ENCODE measurements around the gene EDC4.
A peak's percentile ranks its signal among the peaks of the same experiment; 100 is the strongest.

The EDC4 gene

DNA sequence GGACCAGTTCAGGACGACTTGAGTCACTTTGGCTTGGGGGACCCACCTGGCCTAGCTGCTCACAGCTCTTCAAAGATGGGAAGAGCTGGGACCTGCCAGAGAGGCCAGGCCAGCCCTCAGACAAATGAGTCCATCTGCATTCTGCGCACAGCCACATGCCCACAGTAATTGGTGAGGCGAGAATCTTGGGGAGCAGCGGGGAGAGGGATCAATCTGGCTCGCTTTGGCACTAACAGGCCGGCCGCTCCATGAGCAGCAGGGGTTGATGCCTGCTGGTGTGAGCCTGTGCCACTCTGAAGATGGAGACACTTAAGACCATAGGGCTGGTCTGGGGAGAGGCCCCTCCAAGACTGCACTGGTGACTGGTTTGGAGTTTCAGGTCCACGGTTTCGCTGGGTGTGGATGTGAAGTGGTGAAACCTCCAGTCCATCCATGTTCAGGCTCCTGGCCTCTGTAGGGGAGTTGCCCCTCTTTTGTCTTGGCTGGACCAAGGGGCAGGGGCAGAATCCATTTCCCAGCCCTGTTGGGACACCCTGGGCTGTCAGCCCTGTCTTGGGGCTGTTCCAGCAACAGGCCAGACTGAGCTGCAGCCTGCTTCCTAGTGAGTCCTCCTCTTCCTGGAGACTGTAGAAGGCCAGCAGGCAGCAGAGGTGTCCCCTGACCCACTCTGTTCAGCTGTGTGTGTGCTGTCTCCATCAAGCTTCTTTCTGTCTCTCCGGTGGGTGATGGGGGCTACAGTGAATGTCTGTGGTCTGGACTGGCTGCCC is 51.5 kb downstream of the EDC4 start:
- Histone ChIP-seq H3K36me3 (peaks cover 25 to 60% (median 43%) of the 10 kb centered on the region in 11 experiments; a peak in 21 of 22 replicates), H3K27ac (peak overlapping the region in 6 of 11 experiments; percentile 5 to 61 (median 22); a peak in 7 of 22 replicates), H3K9ac (peak overlapping the region in 7 of 11 experiments; percentile 5 to 64 (median 19); a peak in 9 of 22 replicates), H3K4me3 (no peak overlapping the region), H3K4me1 (peaks cover 49 to 100% (median 99%) of the 10 kb centered on the region in 10 experiments), H3K4me2 (peak overlapping the region in 10 of 11 experiments; percentile 37 to 93 (median 87); a peak in 20 of 22 replicates), H3K9me3 (replicated peaks in 1 of 11) (no peaks in the 10 kb centered on the region), H4K20me1 (peaks cover 75 to 100% (median 99%) of the 10 kb centered on the region in 11 experiments), H3K27me3 (no peaks in the 10 kb centered on the region)
- TF ChIP-seq Cebpa-rat (IDR thresholded peaks at IDR 0.05): no peak

DNA sequence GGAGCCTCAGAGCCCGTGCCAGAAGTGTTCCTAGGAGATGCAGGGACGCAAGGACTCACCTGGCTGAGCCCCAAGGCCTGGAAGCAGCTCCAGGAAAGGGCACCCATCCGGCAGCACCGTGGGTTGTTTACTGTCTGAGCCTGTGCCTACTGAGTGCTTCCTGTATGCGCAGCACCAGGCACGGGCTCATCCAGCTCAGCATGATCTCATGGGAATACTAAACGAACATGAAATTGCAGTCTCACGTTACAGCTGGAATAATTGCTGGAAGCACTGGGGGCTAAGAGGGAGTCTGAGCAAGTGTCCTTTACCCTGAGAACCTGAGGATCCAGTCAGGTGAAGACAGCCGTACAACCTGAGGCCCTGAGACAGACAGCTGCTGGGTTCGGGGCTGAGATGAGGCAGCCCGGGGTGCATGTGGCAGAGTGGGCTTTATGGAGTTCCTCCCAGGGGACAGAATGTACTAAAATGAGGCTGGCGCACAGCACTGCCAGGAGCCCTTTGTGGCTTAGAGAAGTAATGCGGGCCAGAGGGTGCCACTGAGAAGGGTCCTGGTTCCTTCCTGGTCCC is 53.4 kb downstream of the EDC4 start:
- Histone ChIP-seq H3K4me2 (peak overlapping the region; percentile 73 to 93 (median 87)), H3K9me3 (replicated peaks in 1 of 11) (no peaks in the 10 kb centered on the region), H3K4me1 (peaks cover 34 to 88% (median 85%) of the 10 kb centered on the region in 10 experiments), H3K27me3 (no peaks in the 10 kb centered on the region), H3K36me3 (peaks cover 33 to 66% (median 51%) of the 10 kb centered on the region in 11 experiments), H4K20me1 (peaks cover 70 to 100% (median 95%) of the 10 kb centered on the region in 11 experiments; a peak in 21 of 22 replicates), H3K4me3 (peak overlapping the region in 7 of 10 experiments; percentile 25 to 46 (median 35); a peak in 11 of 20 replicates), H3K27ac (peak overlapping the region in 10 of 11 experiments; percentile 11 to 71 (median 58); a peak in 18 of 22 replicates), H3K9ac (peak overlapping the region; percentile 18 to 75 (median 52); a peak in 19 of 22 replicates)
- no peak for TF ChIP-seq Cebpa-rat (IDR thresholded peaks at IDR 0.05)

DNA sequence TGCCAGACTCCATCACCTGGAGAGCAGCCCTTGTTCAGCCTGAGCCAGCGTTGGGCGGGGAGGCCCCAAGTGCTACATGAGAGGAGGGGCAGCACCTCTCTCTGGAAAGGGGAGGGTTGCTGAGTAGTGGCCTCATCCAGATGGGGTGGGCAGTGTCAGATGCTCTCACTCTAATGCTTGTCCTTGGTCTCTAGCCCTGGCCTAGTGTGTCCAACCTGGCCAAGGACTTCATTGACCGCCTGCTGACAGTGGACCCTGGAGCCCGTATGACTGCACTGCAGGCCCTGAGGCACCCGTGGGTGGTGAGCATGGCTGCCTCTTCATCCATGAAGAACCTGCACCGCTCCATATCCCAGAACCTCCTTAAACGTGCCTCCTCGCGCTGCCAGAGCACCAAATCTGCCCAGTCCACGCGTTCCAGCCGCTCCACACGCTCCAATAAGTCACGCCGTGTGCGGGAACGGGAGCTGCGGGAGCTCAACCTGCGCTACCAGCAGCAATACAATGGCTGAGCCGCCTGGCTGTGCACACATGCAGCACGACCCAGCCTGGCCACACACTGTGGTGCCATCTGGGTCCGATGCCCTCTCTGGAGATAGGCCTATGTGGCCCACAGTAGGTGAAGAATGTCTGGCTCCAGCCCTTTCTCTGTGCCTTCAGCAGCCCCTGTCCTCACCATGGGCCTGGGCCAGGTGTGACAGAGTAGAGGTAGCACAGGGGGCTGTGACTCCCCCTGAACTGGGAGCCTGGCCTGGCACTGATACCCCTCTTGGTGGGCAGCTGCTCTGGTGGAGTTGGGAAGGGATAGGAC is 54.5 kb downstream of the EDC4 start:
- H4K20me1 ChIP-seq: peaks cover 64 to 100% (median 92%) of the 10 kb centered on the region in 11 experiments; a peak in 21 of 22 replicates
- no peak for TF ChIP-seq Cebpa-rat (IDR thresholded peaks at IDR 0.05)

DNA sequence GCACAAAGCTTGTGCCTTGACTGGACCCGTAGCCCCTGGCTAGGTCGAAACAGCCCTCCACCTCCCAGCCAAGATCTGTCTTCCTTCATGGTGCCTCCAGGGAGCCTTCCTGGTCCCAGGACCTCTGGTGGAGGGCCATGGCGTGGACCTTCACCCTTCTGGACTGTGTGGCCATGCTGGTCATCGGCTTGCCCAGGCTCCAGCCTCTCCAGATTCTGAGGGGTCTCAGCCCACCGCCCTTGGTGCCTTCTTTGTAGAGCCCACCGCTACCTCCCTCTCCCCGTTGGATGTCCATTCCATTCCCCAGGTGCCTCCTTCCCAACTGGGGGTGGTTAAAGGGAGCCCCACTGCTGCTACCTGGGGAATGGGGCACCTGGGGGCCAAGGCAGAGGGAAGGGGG is 55.3 kb downstream of the EDC4 start:
- H3K36me3 ChIP-seq: peaks cover 43 to 76% (median 67%) of the 10 kb centered on the region in 11 experiments
- H4K20me1 ChIP-seq: peaks cover 57 to 98% (median 90%) of the 10 kb centered on the region in 11 experiments; a peak in 21 of 22 replicates
- H3K27ac ChIP-seq: peak overlapping the region in 2 of 11 experiments; percentile 63 to 71; a peak in 2 of 22 replicates
- H3K4me2 ChIP-seq: peak overlapping the region in 7 of 11 experiments; percentile 20 to 87 (median 26); a peak in 8 of 22 replicates
- peaks cover 19 to 69% (median 66%) of the 10 kb centered on the region in 10 experiments for H3K4me1 ChIP-seq
- H3K9ac ChIP-seq: peak overlapping the region in 3 of 11 experiments; percentile 10 to 71 (median 42); a peak in 4 of 22 replicates
- H3K27me3 ChIP-seq: no peaks in the 10 kb centered on the region
- H3K4me3 ChIP-seq: no peak overlapping the region
- no peaks in the 10 kb centered on the region for H3K9me3 ChIP-seq (replicated peaks in 1 of 11)
- TF ChIP-seq Cebpa-rat (IDR thresholded peaks at IDR 0.05): no peak

More for the DNA sequence above, 54.5 kb downstream of the EDC4 start:
- Histone ChIP-seq H3K36me3 (peaks cover 40 to 73% (median 60%) of the 10 kb centered on the region in 11 experiments), H3K4me2 (peak overlapping the region; percentile 73 to 93 (median 87); a peak in 17 of 22 replicates), H3K27ac (peak overlapping the region in 6 of 11 experiments; percentile 57 to 71 (median 61); a peak in 10 of 22 replicates), H3K4me1 (peaks cover 23 to 77% (median 74%) of the 10 kb centered on the region in 10 experiments), H3K4me3 (peak overlapping the region in 1 of 10 experiments; percentile 38; a peak in 1 of 20 replicates), H3K9ac (peak overlapping the region in 9 of 11 experiments; percentile 30 to 75 (median 59); a peak in 14 of 22 replicates), H3K27me3 (no peaks in the 10 kb centered on the region), H3K9me3 (replicated peaks in 1 of 11) (no peaks in the 10 kb centered on the region)

DNA sequence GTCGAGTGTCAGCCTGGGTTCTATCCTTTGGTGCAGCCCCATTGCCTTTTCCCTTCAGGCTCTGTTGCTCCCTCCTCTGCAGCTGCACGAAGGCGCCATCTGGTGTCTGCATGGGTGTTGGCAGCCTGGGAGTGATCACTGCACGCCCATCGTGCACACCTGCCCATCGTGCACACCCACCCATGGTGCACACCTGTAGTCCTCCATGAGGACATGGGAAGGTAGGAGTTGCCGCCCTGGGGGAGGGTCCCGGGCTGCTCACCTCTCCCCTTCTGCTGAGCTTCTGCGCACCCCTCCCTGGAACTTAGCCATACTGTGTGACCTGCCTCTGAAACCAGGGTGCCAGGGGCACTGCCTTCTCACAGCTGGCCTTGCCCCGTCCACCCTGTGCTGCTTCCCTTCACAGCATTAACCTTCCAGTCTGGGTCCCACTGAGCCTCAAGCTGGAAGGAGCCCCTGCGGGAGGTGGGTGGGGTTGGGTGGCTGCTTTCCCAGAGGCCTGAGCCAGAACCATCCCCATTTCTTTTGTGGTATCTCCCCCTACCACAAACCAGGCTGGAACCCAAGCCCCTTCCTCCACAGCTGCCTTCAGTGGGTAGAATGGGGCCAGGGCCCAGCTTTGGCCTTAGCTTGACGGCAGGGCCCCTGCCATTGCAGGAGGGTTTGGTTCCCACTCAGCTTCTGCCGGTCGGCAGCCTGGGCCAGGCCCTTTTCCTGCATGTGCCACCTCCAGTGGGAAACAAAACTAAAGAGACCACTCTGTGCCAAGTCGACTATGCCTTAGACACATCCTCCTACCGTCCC is 55.9 kb downstream of the EDC4 start:
- Histone ChIP-seq H3K27me3 (no peaks in the 10 kb centered on the region), H3K27ac (no peak overlapping the region; a peak in 1 of 22 replicates), H4K20me1 (peaks cover 54 to 95% (median 90%) of the 10 kb centered on the region in 11 experiments; a peak in 21 of 22 replicates), H3K4me2 (peak overlapping the region in 8 of 11 experiments; percentile 6 to 87 (median 26); a peak in 10 of 22 replicates), H3K4me1 (peaks cover 19 to 63% (median 61%) of the 10 kb centered on the region in 10 experiments), H3K36me3 (peaks cover 41 to 75% (median 66%) of the 10 kb centered on the region in 11 experiments), H3K9ac (peak overlapping the region in 4 of 11 experiments; percentile 0 to 27 (median 10); a peak in 3 of 22 replicates), H3K4me3 (no peak overlapping the region), H3K9me3 (replicated peaks in 1 of 11) (no peaks in the 10 kb centered on the region)
- no peak for TF ChIP-seq Cebpa-rat (IDR thresholded peaks at IDR 0.05)

DNA sequence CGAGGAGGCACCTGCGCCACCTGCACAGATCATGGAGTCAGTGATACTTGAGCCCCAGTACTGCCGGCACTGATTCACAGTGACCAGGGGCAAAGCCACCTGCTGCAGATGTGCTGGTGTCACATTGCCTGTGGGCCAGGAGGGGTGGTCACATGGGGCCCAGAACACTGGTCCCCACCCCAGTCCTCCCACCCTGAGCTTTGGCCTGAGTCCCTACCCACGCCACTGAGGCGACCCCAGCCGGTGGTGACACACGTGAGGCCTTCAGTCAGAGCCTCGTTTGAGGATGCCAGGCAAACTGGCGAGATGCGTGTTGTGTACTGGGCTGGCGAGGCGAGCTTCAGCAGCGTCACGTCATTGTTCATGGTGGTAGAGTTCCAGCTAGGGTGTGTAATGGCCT is 57.3 kb downstream of the EDC4 start:
- Histone ChIP-seq H3K9ac (no peak overlapping the region), H3K27me3 (no peaks in the 10 kb centered on the region), H3K4me2 (no peak overlapping the region), H3K4me3 (no peak overlapping the region), H3K36me3 (peaks cover 56 to 81% (median 74%) of the 10 kb centered on the region in 11 experiments), H3K4me1 (peaks cover 30 to 62% (median 57%) of the 10 kb centered on the region in 10 experiments), H4K20me1 (peaks cover 56 to 95% (median 90%) of the 10 kb centered on the region in 11 experiments), H3K9me3 (replicated peaks in 1 of 11) (no peaks in the 10 kb centered on the region), H3K27ac (no peak overlapping the region)
- TF ChIP-seq Cebpa-rat (IDR thresholded peaks at IDR 0.05): no peak

DNA sequence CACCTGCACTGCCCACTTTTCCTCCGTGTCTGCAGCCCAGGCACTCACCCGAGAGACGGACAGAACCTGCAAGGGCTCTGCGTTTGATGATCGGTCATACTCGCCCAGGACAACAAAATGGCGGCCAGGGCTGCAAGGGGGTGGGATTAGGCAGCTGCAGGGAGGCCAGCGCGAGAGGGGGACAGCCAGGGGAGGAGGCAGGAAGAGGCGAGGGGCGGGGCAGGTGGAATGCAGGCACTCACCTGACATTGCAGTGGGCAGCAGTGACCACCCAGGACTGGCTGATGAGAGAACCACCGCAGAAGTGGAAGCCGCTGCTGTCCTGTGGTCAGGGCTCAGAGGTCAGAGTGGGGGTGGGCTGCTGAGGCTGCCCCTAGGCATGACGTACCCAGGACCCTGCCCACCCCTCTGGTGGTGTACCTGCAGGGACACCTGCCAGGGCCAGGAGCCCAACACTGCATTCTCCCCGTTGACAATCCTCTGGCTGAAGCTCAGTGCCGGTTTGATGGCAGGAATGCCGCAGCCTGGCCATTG is 57.9 kb downstream of the EDC4 start:
- Histone ChIP-seq H3K27me3 (no peaks in the 10 kb centered on the region), H3K4me2 (no peak overlapping the region), H3K4me1 (peaks cover 29 to 61% (median 56%) of the 10 kb centered on the region in 10 experiments), H3K4me3 (no peak overlapping the region), H4K20me1 (peaks cover 54 to 94% (median 88%) of the 10 kb centered on the region in 11 experiments), H3K9ac (no peak overlapping the region), H3K27ac (no peak overlapping the region), H3K36me3 (peaks cover 57 to 85% (median 78%) of the 10 kb centered on the region in 11 experiments), H3K9me3 (replicated peaks in 1 of 11) (no peaks in the 10 kb centered on the region)
- TF ChIP-seq Cebpa-rat (IDR thresholded peaks at IDR 0.05): no peak
